ENCODE results near the gene DHDDS.
A peak's percentile ranks its signal among the peaks of the same experiment; 100 is the strongest.
"Not testable (repeated sequence)": the region's sequence is repeated elsewhere in the genome, so short reads cannot be mapped to it uniquely, and the experiment has no call there.

The DHDDS gene

DNA sequence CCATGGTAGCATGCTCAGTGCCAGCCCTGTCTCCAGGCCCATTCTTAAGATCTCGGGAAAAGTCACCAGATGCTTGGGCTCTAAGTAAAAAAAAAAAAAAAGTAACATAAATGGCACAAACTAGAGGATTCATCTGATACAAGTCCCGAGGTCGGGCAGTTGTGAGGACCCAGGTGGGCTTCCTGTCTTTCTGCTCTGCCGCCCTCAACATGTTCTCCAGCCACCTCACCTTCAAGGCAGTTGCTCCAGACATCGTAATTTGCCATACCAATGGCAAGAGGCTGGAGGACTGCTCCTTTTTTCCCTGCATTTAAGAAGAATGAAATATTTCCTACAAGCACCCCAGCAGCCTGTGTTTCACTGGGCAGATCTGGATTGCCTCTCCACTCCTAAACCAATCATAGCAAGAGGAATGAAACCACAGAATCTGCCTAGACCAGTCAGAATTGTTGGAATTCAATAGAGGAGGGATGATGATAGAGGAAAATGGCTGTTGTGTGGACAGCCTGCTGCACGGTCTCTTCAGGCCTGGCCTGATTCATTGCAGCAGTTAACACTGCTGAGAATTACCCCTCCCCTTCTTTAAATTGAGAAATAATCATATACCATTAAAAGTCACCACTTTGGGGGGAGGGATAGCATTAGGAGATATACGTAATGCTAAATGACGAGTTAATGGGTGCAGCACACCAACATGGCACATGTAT, 45.5 kb downstream of the DHDDS start:
- no peak for DNase-seq

DNA sequence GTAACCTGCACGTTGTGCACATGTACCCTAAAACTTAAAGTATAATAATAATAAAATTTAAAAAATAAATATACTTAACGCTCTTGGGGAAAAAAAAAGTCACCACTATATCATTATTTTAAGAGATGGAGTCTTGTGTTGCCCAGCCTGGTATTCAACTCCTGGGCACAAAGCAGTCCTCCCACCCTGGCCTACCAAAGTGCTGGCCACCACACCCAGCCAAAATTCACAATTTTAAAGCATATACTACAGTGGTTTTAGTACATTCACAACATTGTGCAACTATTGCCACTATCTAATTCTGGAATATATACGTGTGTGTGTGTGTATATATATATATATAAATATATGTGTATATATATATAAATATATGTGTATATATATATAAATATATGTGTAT, 46.0 kb downstream of the DHDDS start:
- no peak for DNase-seq

DNA sequence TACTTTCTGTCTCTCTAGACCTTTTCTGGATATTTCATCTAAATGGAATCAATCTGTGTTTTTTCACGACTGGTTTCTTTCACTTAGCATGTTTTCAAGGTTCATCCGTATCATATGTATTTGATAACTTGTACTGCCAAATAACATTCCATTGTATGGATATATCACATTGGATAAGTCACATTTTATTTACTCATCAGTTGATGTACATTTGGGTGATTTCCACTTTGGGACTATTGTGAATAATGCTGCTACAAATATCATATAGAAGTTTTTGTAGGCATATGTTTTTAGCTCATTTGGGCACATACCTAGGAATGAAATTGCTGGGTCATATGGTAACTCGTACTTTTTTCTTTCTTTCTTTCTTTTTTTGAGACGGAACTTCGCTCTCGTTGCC, 46.9 kb downstream of the DHDDS start:
- no peak for DNase-seq

DNA sequence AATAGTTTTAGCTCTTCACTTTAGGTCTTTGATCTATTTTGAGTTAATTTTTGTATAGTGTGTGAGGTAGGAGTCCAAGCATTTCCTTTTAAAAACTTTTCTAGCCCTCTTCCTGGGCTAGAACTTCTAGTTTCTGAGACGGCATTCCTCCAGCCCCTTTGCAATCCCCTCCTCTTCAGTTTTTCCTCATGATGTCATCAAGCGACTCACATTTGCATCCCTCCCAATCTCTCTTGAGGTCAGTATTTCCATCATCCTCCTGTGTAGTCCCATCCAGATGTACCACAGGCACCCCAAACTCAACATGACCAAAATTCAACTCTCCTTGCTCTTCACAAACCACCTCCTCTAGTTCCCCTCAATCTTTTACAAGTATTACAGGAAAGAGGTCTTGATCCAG, 50.8 kb downstream of the DHDDS start:
- no peak for DNase-seq

DNA sequence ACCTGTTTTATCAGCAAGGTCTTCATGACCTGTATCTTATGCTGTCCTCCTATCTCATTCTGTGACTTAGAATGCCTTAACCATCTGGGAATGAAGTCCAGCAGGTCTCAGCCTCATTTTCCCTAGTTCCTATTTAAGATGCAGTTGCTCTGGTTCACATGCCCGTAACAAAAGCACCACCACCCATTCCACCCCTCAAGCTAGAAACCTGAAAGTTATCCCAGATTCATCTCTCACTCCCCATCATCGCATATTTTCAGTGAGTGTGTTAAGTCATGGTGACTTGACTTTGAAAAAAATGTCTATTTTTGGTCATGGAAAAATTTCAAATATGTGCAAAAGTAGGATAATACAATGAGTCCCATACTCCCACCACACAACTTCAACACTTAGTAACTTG, 51.9 kb downstream of the DHDDS start:
- no peak for DNase-seq

GRCh38 chr1:26490155-26490554, 58.0 kb downstream of the DHDDS start:
- DNase-seq = no peak

DNA sequence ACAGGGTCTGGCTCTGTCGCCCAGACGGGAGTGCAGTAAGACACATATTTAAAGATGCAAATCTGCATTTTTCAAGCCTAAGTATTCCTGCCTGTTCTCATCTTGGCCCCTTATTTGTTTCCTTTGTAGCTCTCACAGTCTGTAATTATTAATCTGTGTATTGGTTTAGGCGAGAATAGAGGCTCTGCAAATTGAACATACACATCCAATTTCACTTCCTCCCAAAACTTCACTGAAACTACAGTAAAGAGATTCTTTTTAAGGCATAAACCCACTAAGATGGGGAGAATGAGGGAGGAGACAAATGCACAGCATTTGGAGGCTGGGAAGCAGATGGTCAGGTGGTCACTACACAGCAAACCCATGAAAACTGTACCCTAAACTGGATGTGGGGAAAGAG, 61.1 kb downstream of the DHDDS start:
- no peak for DNase-seq

- DNase-seq = no peak
These were observed 61.8 kb downstream of the DHDDS start for GRCh38 chr1:26493938-26494337.

GRCh38 chr1:26496861-26497260, 64.7 kb downstream of the DHDDS start:
- no peak for DNase-seq

DNA sequence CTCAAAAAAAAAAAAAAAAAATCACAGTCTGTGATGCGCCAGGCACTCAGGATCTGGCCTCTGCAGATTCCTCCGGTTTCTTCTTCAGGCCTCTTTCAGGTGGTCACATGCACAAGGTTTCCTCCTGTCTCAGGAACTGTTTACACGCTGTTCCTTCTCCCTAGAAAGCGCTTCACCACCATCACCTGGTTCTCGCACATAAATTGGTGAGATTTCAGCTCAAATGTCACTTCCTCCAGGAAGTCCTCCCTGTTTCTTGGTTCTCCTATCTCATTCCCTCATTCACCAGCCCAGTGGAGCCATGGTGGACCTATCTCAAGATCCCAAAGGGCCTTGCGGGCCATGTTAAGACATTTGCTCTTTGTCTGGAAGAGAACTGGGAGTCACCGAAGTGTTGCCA, 66.8 kb downstream of the DHDDS start:
- no peak for DNase-seq

DNA sequence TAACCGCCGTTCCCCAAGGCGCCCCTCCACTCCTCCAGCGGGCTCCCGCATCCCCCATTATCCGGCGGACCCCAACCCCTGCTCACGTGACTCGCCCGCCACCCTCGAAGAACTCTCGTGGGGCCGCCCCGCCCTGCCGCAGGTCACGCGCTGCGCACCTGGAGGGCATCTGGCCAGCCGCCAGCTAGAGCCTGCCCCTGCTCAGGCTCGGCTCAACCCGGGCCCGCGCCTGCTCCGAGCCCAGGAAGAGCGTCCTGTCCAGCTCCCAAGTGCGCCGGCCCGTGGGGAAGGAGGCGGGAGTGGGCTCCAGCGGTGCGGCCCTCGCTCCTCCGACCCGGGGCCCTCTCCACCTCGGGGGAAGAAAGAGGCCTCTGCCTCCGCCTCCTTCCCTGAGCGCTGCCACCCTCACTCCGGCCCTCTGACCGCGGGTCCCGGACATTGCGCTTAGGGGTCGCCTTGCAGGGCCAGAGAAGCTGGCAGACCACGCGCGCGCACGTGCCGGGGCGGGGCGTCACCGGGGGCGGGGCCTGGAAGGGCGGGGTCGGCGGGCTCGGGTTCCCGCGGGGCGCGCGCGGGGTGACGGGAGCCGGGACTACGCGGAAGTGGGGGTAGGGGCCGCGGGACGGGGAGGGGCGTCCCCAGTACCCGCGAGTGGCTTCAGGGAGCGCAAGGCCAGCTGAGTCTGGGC, 68.5 kb downstream of the DHDDS start:
- DNase-seq = peak; percentile 50

- not testable (repeated sequence) for DNase-seq
These were observed 78.6 kb downstream of the DHDDS start for GRCh38 chr1:26510711-26511110.

- DNase-seq = not testable (repeated sequence)
These were observed 83.7 kb downstream of the DHDDS start for GRCh38 chr1:26515836-26516235.

- DNase-seq = no peak
These were observed 85.1 kb downstream of the DHDDS start for GRCh38 chr1:26516987-26517765.

GRCh38 chr1:26517766-26518049, 85.6 kb downstream of the DHDDS start:
- no peak for DNase-seq

GRCh38 chr1:26518355-26518754, 86.2 kb downstream of the DHDDS start:
- no peak for DNase-seq

- DNase-seq = no peak
These were observed 88.2 kb downstream of the DHDDS start for GRCh38 chr1:26520339-26520738.

Measured in NCI-H748 treated with DMSO at 0.1 percent for 48 hours (cell line).